GM21786 (cell line): ENCODE results near the gene SLC5A11.

Experiments
- ATAC-seq: cut with Tn5 transposase; IDR thresholded peaks from one replicate; pipeline ENCODE4 v1.9.1; 2021; ENCODE audit not compliant: unreplicated experiment

The SLC5A11 gene

GRCh38 chr16:24957887-24958286 lies 112.1 kb downstream of the SLC5A11 start:
- no peak for ATAC-seq
